HepG2 (cell line): Measurements from ENCODE around the gene CGREF1. TPM values are rescaled to one million over a fixed set of nuclear protein-coding genes. Genes with fewer than 3 reads are reported as not detected.

Experiments
- ATAC-seq: fragments of 200-7000 bp; cut with Tn5 transposase; 3 replicates; pipeline ENCODE4 v1.9.1; 2020; ENCODE audit warnings: mild to moderate bottlenecking, moderate library complexity
- BruUV-seq: library from RNA; stranded (reverse); fragments of 400-500 nt; replicated peaks from 2 replicates; lab custom pipeline; 2021; lab: Mats Ljungman, UMichigan
- CTCF ChIA-PET: fragments of 300-600 bp; formaldehyde crosslinking; extraction: SDS; loops from one replicate; lab custom pipeline; 2021; ENCODE audit warnings: low total read pairs, inconsistent platforms, low intra/inter-chr PET ratio; lab: Yijun Ruan, JAX
- POLR2A ChIA-PET: fragments of 350-600 bp; sonication (Branson Sonifier 250); formaldehyde crosslinking; loops from one replicate; lab custom pipeline; 2020; ENCODE audit warnings: antibody characterized with exemption, inconsistent platforms; lab: Yijun Ruan, JAX
- DNase-seq: peaks from one replicate; pipeline ENCODE4 v3.0.0-alpha.2; 2015; ENCODE audit warnings: low spot score
- FAIRE-seq: peaks from 3 replicates; lab custom pipeline; 2011; peaks lifted over from hg19 to GRCh38; lab: Jason Lieb, UNC
- H2AFZ ChIP-seq: one replicate; pipeline ENCODE4 v1.6.1; 2011; ENCODE audit warnings: low read length, inconsistent platforms
- H3K27ac ChIP-seq: fragments of 300-600 bp; 3 replicates; pipeline ENCODE4 v1.8.0; 2011; ENCODE audit warnings: mixed run types, mild to moderate bottlenecking, mixed read lengths, low read length, inconsistent platforms; ENCODE audit not compliant: insufficient read depth; ENCODE audit errors: extremely low read length
- H3K27me3 ChIP-seq, 2 experiments: fragments of 200-600 bp in 1 of 2; 2 replicates in 1 of 2; 3 replicates in 1 of 2; pipeline versions ENCODE4 v1.6.0 to v1.8.0; 2011; ENCODE audit warnings: low read length in 2 of 2, mild to moderate bottlenecking in 2 of 2, moderate library complexity in 2 of 2, inconsistent platforms in 1 of 2; ENCODE audit not compliant: insufficient read depth in 2 of 2, control insufficient read depth in 1 of 2
- H3K36me3 ChIP-seq, 2 experiments: fragments of 200-600 bp in 1 of 2; replicated peaks in 1 of 2; 2 replicates in 1 of 2; 3 replicates in 1 of 2; pipeline versions ENCODE4 v1.5.1 to v1.8.0; 2011; ENCODE audit warnings: low read length in 2 of 2, inconsistent platforms in 1 of 2; ENCODE audit not compliant: insufficient read depth in 2 of 2, control insufficient read depth in 1 of 2
- H3K4me1 ChIP-seq: 2 replicates; pipeline ENCODE4 v1.5.1; 2012; ENCODE audit warnings: low read length, inconsistent platforms; ENCODE audit not compliant: insufficient read depth
- H3K4me2 ChIP-seq: 2 replicates; pipeline ENCODE4 v1.6.0; 2011; ENCODE audit warnings: low read depth, low read length, inconsistent platforms
- H3K4me3 ChIP-seq, 3 experiments: fragments of 200-600 bp in 1 of 3; sonication (generic), shearing (Covaris generic) in 1 of 3; replicated peaks in 1 of 3; 2 replicates each; pipeline ENCODE4 v1.5.1; 2011 to 2016; ENCODE audit warnings: low read length in 3 of 3, inconsistent platforms in 2 of 3, low read depth in 2 of 3, mild to moderate bottlenecking in 2 of 3, control low read depth in 1 of 3, mixed read lengths in 1 of 3; ENCODE audit not compliant: insufficient read depth in 1 of 3
- H3K79me2 ChIP-seq: one replicate; pipeline ENCODE4 v1.6.1; 2011; ENCODE audit warnings: low read length, inconsistent platforms; ENCODE audit not compliant: insufficient read depth
- H3K9ac ChIP-seq: 2 replicates; pipeline ENCODE4 v1.6.0; 2011; ENCODE audit warnings: mild to moderate bottlenecking, low read depth, low read length, inconsistent platforms; ENCODE audit not compliant: insufficient read depth
- H3K9me3 ChIP-seq: 2 replicates; pipeline ENCODE4 v1.5.1; 2012; ENCODE audit warnings: mild to moderate bottlenecking, low read length
- H4K20me1 ChIP-seq: 2 replicates; pipeline ENCODE4 v1.6.0; 2011; ENCODE audit warnings: inconsistent platforms, mild to moderate bottlenecking, low read length, moderate library complexity; ENCODE audit not compliant: insufficient read depth
- ETV5 ChIP-seq: IDR thresholded peaks from 2 replicates; pipeline ENCODE4 v1.6.1; 2018; ENCODE audit warnings: missing biosample characterization, missing genetic modification reagents, inconsistent platforms, borderline replicate concordance
- HINFP ChIP-seq: sonication (generic); formaldehyde crosslinking; IDR thresholded peaks from 2 replicates; pipeline ENCODE4 v1.4.0; 2020; ENCODE audit warnings: low read depth, mild to moderate bottlenecking, missing genetic modification reagents
- HMG20B ChIP-seq: conservative IDR thresholded peaks from 2 replicates; pipeline ENCODE4 v1.6.1; 2016; ENCODE audit warnings: missing genetic modification reagents, missing compliant biosample characterization
- HOXA5 ChIP-seq: sonication (generic); formaldehyde crosslinking; IDR thresholded peaks from 2 replicates; pipeline ENCODE4 v1.4.0; 2020; ENCODE audit warnings: missing genetic modification reagents
- IRF2 ChIP-seq: IDR thresholded peaks from 2 replicates; pipeline ENCODE4 v1.6.1; 2018; ENCODE audit warnings: missing genetic modification reagents, missing compliant biosample characterization
- JUN ChIP-seq: sonication (generic); formaldehyde crosslinking; IDR thresholded peaks from 2 replicates; pipeline ENCODE4 v1.4.0; 2020; ENCODE audit warnings: mild to moderate bottlenecking, missing genetic modification reagents
- KAT7 ChIP-seq: IDR thresholded peaks from 2 replicates; pipeline ENCODE4 v1.6.1; 2018; ENCODE audit warnings: borderline replicate concordance, missing compliant biosample characterization
- KLF11 ChIP-seq: IDR thresholded peaks from 2 replicates; pipeline ENCODE4 v1.6.1; 2016; ENCODE audit warnings: missing compliant biosample characterization
- SSRP1 ChIP-seq: IDR thresholded peaks from 2 replicates; pipeline ENCODE4 v1.6.1; 2016; ENCODE audit warnings: control low read depth
- ZC3H13 ChIP-seq: sonication (generic); formaldehyde crosslinking; IDR thresholded peaks from 2 replicates; pipeline ENCODE4 v1.8.1; 2023; ENCODE audit warnings: mild to moderate bottlenecking, missing genetic modification reagents, moderate library complexity
- ZNF431 ChIP-seq: sonication (generic); formaldehyde crosslinking; IDR thresholded peaks from 2 replicates; pipeline ENCODE4 v1.9.0; 2022; ENCODE audit warnings: missing genetic modification reagents, low read depth, mild to moderate bottlenecking, borderline replicate concordance
- ZSCAN5A ChIP-seq: sonication (generic); formaldehyde crosslinking; IDR thresholded peaks from 2 replicates; pipeline ENCODE4 v1.8.0; 2022; ENCODE audit warnings: mild to moderate bottlenecking, missing genetic modification reagents, borderline replicate concordance
- WGBS: methylation state at CpG from one replicate; pipeline ENCODE4 v1.1.6; 2017; ENCODE audit warnings: low lambda C conversion rate; 5-methylcytosine and 5-hydroxymethylcytosine counted together
- in situ Hi-C: cut with HindIII; loops from 2 replicates; pipeline ENCODE4 v1.10.0; 2017; ENCODE audit warnings: low pct_unique_long_range_greater_than_20kb; ENCODE audit not compliant: extremely low pct_ligation_motif_present
- intact Hi-C: fragments of 100-400 bp; cut with micrococcal nuclease; formaldehyde crosslinking; loops from one replicate; pipeline ENCODE4 v1.10.0; 2022; ENCODE audit not compliant: unreplicated experiment
- polyA plus RNA-seq, 8 experiments: library from polyadenylated mRNA; depleted of rRNA in 3 of 8; stranded (reverse) in 7 of 8; unstranded in 1 of 8; fragments of >200 nt; fragmentation: Illumina TruSeq in 4 of 8; extraction: Trizol in 4 of 8; gene quantifications; 2 replicates each; pipeline versions ENCODE4 v1.2.1 to v1.2.3, GENCODE V29; 2011 to 2016; ENCODE audit warnings: low read depth in 4 of 8, missing spikeins in 1 of 8, mixed read lengths in 1 of 8; ENCODE audit not compliant: insufficient read depth in 1 of 8
- total RNA-seq, 5 experiments: library from RNA; depleted of rRNA; stranded (reverse); fragments of >200 nt; fragmentation: Illumina TruSeq; extraction: Trizol; gene quantifications; 2 replicates each; pipeline ENCODE4 v1.2.3, GENCODE V29; 2016; ENCODE audit warnings: low read depth in 1 of 5

CGREF1 gene
- total and polyA plus RNA-seq, 2 of the 13 experiments (the other 11 are each of a cell fraction or from before 2014, with no cell fraction given), result 13.9 to 23.4 TPM

- H4K20me1 ChIP-seq, result no peaks in the 10 kb centered on the region
- CTCF ChIA-PET, result no interaction called here
- 96% methylated on average over 8 of the region's 8 CpGs for WGBS
Observed at GRCh38 chr2:27164960-27165763, 46.2 kb upstream of the CGREF1 start.

More at GRCh38 chr2:27164960-27165763, 46.2 kb upstream of the CGREF1 start:
- no peak overlapping the region for H2AFZ ChIP-seq
- H3K4me1 ChIP-seq, result peaks cover 56% of the 10 kb centered on the region
- no peak for ATAC-seq
- no peaks in the 10 kb centered on the region for H3K27me3 ChIP-seq
- intact Hi-C loops (no loop called here), in situ Hi-C loops (no loop called here)
- POLR2A ChIA-PET, result no interaction called here
- H3K4me3 ChIP-seq, result no peak overlapping the region
- H3K79me2 ChIP-seq, result no peaks in the 10 kb centered on the region
- H3K4me2 ChIP-seq, result no peak overlapping the region
- no peaks in the 10 kb centered on the region for H3K9me3 ChIP-seq
- H3K36me3 ChIP-seq, result no peaks in the 10 kb centered on the region
- TF ChIP-seq IRF2 (CRISPR knock-in tag), result no peak
- no peak for TF ChIP-seq KAT7
- no peak for TF ChIP-seq ZNF431
- no peak for TF ChIP-seq HOXA5
- TF ChIP-seq HINFP, result no peak
- TF ChIP-seq ETV5 (CRISPR knock-in tag), result no peak
- TF ChIP-seq ZSCAN5A (CRISPR knock-in tag), result no peak
- no peak for TF ChIP-seq JUN (CRISPR knock-in tag)
- TF ChIP-seq ZC3H13, result no peak
- no peak for TF ChIP-seq SSRP1 (CRISPR knock-in tag)
- TF ChIP-seq KLF11 (CRISPR knock-in tag), result no peak
- no peak for TF ChIP-seq HMG20B
- no TSS peak for BruUV-seq
- no peak for DNase-seq
- H3K9ac ChIP-seq, result no peak overlapping the region
- FAIRE-seq, result no peak
- no peak overlapping the region for H3K27ac ChIP-seq
